Natural killer cell (primary cell): ENCODE results near the gene ATP6V1D. TPM values are rescaled to one million over a fixed set of nuclear protein-coding genes. Genes with fewer than 3 reads are reported as not detected.

Experiments used
- ATAC-seq, 3 donors: fragments of 150-1000 bp in 2 of 3; fragments of 200-7000 bp in 1 of 3; cut with Tn5 transposase; 1 replicate in 1 of 3; 2 replicates in 2 of 3; pipeline ENCODE4 v1.10.0; 2021; ENCODE audit warnings: mild to moderate bottlenecking in 2 of 3, moderate library complexity in 2 of 3
- DNase-seq, 2 donors: peaks; one replicate each; pipeline versions ENCODE4 v3.0.0 to v3.0.0-alpha.2; 2013 to 2021; ENCODE audit warnings: mixed read lengths in 1 of 2
- H3K27ac ChIP-seq: one replicate; pipeline ENCODE4 v1.5.1; 2013; ENCODE audit warnings: mild to moderate bottlenecking, low read length
- H3K27me3 ChIP-seq: one replicate; pipeline ENCODE4 v1.6.1; 2013; ENCODE audit warnings: low read length; ENCODE audit not compliant: control insufficient read depth, insufficient read depth
- H3K36me3 ChIP-seq: one replicate; pipeline ENCODE4 v1.6.1; 2013; ENCODE audit warnings: low read length; ENCODE audit not compliant: control insufficient read depth, insufficient read depth
- H3K4me1 ChIP-seq: one replicate; pipeline ENCODE4 v1.6.1; 2013; ENCODE audit warnings: low read length; ENCODE audit not compliant: control insufficient read depth, insufficient read depth
- H3K4me3 ChIP-seq: one replicate; pipeline ENCODE4 v1.5.1; 2013; ENCODE audit warnings: low read length
- H3K9me3 ChIP-seq: one replicate; pipeline ENCODE4 v1.6.1; 2013; ENCODE audit warnings: low read length; ENCODE audit not compliant: control insufficient read depth, insufficient read depth
- H3K27ac Mint-ChIP-seq, 2 donors: one replicate each; pipeline ENCODE4 v1.8.0; 2022; ENCODE audit warnings: mild to moderate bottlenecking in 2 of 2, mixed read lengths in 2 of 2, moderate library complexity in 1 of 2
- H3K27me3 Mint-ChIP-seq, 2 donors: one replicate each; pipeline ENCODE4 v1.8.0; 2022; ENCODE audit warnings: low read depth in 2 of 2, mixed read lengths in 2 of 2
- H3K36me3 Mint-ChIP-seq: one replicate; pipeline ENCODE4 v1.8.0; 2022; ENCODE audit warnings: mixed read lengths
- H3K4me1 Mint-ChIP-seq, 2 donors: one replicate each; pipeline ENCODE4 v1.8.0; 2022; ENCODE audit warnings: mixed read lengths in 2 of 2
- H3K4me3 Mint-ChIP-seq: one replicate; pipeline ENCODE4 v1.8.0; 2022; ENCODE audit warnings: mild to moderate bottlenecking, moderate library complexity, mixed read lengths
- H3K9me3 Mint-ChIP-seq, 2 donors: one replicate each; pipeline ENCODE4 v1.8.0; 2022; ENCODE audit warnings: mixed read lengths in 2 of 2
- CTCF ChIP-seq: fragments of 200-600 bp; IDR thresholded peaks from one replicate; pipeline ENCODE4 v1.8.0; 2022; ENCODE audit warnings: antibody characterized with exemption
- WGBS: methylation state at CpG from one replicate; pipeline ENCODE4 v1.1.7; 2013; ENCODE audit warnings: missing lambda C conversion rate; ENCODE audit not compliant: insufficient coverage; 5-methylcytosine and 5-hydroxymethylcytosine counted together
- intact Hi-C: fragments of 100-400 bp; cut with micrococcal nuclease; formaldehyde crosslinking; loops from one replicate; pipeline ENCODE4 v1.14.2; 2022
- total RNA-seq, 4 donors: library from RNA; stranded (reverse); fragments of 120-200 nt in 1 of 4; gene quantifications; one replicate each; pipeline versions ENCODE4 v1.2.3 to v1.2.4, GENCODE V29; 2013 to 2022

Gene ATP6V1D
- total RNA-seq, 3 donors from 2014 or later (not counting 1 experiment from before 2014, with no cell fraction given) = 61.9 to 77.5 (median 70.0) TPM

GRCh38 chr14:67319142-67319541, 40.5 kb downstream of the ATP6V1D start:
- no peak overlapping the region for H3K4me3 ChIP-seq
- H3K9me3 ChIP-seq = no peaks in the 10 kb centered on the region
- no peaks in the 10 kb centered on the region for H3K36me3 Mint-ChIP-seq
- H3K27me3 Mint-ChIP-seq = no peaks in the 10 kb centered on the region
- TF ChIP-seq CTCF = no peak
- no peak for DNase-seq
- no peaks in the 10 kb centered on the region for H3K27me3 ChIP-seq
- H3K9me3 Mint-ChIP-seq = no peaks in the 10 kb centered on the region
- ATAC-seq = no peak
- no peaks in the 10 kb centered on the region for H3K4me1 Mint-ChIP-seq
- no peak overlapping the region for H3K27ac ChIP-seq
- H3K27ac Mint-ChIP-seq = no peak overlapping the region
- H3K4me1 ChIP-seq = no peaks in the 10 kb centered on the region
- H3K4me3 Mint-ChIP-seq = no peak overlapping the region
- peaks cover 16% of the 10 kb centered on the region for H3K36me3 ChIP-seq
- intact Hi-C loops = no loop called here

GRCh38 chr14:67317822-67318221, 41.8 kb downstream of the ATP6V1D start:
- WGBS = 91% methylated on average over 1 of the region's 1 CpG
- TF ChIP-seq CTCF = no peak
- Histone ChIP-seq H3K36me3 (peaks cover 20% of the 10 kb centered on the region), H3K4me1 (no peaks in the 10 kb centered on the region), H3K4me3 (no peak overlapping the region), H3K27ac (no peak overlapping the region), H3K27me3 (no peaks in the 10 kb centered on the region), H3K9me3 (no peaks in the 10 kb centered on the region)
- DNase-seq (no peak), ATAC-seq (no peak)
- Mint-ChIP-seq H3K27me3 (no peaks in the 10 kb centered on the region), H3K9me3 (no peaks in the 10 kb centered on the region), H3K36me3 (no peaks in the 10 kb centered on the region), H3K4me1 (no peaks in the 10 kb centered on the region), H3K27ac (no peak overlapping the region), H3K4me3 (no peak overlapping the region)
- intact Hi-C loops = no loop called here

GRCh38 chr14:67313153-67313552, 46.5 kb downstream of the ATP6V1D start:
- DNase-seq (no peak), ATAC-seq (no peak)
- no CpG with 5 or more reads among the region's 1 CpG for WGBS
- H3K9me3 ChIP-seq = no peaks in the 10 kb centered on the region
- Mint-ChIP-seq H3K4me1 (no peaks in the 10 kb centered on the region), H3K4me3 (no peak overlapping the region), H3K27ac (no peak overlapping the region), H3K27me3 (no peaks in the 10 kb centered on the region), H3K36me3 (no peaks in the 10 kb centered on the region), H3K9me3 (no peaks in the 10 kb centered on the region)
- no peaks in the 10 kb centered on the region for H3K27me3 ChIP-seq
- no peak overlapping the region for H3K27ac ChIP-seq
- no peaks in the 10 kb centered on the region for H3K4me1 ChIP-seq
- peaks cover 20% of the 10 kb centered on the region for H3K36me3 ChIP-seq
- intact Hi-C loops = no loop called here
- no peak overlapping the region for H3K4me3 ChIP-seq
- TF ChIP-seq CTCF = no peak

GRCh38 chr14:67311868-67312267, 47.7 kb downstream of the ATP6V1D start:
- peaks cover 20% of the 10 kb centered on the region for H3K36me3 ChIP-seq

More at GRCh38 chr14:67311868-67312267, 47.7 kb downstream of the ATP6V1D start:
- no peaks in the 10 kb centered on the region for H3K9me3 Mint-ChIP-seq
- no peaks in the 10 kb centered on the region for H3K36me3 Mint-ChIP-seq
- Histone ChIP-seq H3K9me3 (no peaks in the 10 kb centered on the region), H3K4me3 (no peak overlapping the region), H3K4me1 (no peaks in the 10 kb centered on the region), H3K27ac (no peak overlapping the region), H3K27me3 (no peaks in the 10 kb centered on the region)
- H3K4me1 Mint-ChIP-seq = no peaks in the 10 kb centered on the region
- no peak for ATAC-seq
- no peak for TF ChIP-seq CTCF
- DNase-seq = no peak
- intact Hi-C loops = no loop called here
- H3K4me3 Mint-ChIP-seq = no peak overlapping the region
- no peak overlapping the region for H3K27ac Mint-ChIP-seq
- no peaks in the 10 kb centered on the region for H3K27me3 Mint-ChIP-seq
- WGBS = 91% methylated on average over 2 of the region's 2 CpGs
